SK-N-SH treated with all-trans-retinoic acid at 6 μM for 48 hours (cell line): ENCODE data around the gene AGPAT4.
A peak's percentile ranks its signal among the peaks of the same experiment; 100 is the strongest.

Experiments
- ATAC-seq: fragments of 200-7000 bp; cut with Tn5 transposase; 3 replicates; pipeline ENCODE4 v1.9.1; 2020; ENCODE audit warnings: mild to moderate bottlenecking, moderate library complexity
- BACH2 ChIP-seq: fragments of 250-450 bp; sonication (Bioruptor Pico); IDR thresholded peaks from 2 replicates; pipeline ENCODE4 v1.9.0; 2021; ENCODE audit warnings: mild to moderate bottlenecking, borderline replicate concordance
- CSDC2 ChIP-seq: fragments of 250-450 bp; sonication (Bioruptor Pico); IDR thresholded peaks from 2 replicates; pipeline ENCODE4 v1.5.0; 2020; ENCODE audit warnings: mild to moderate bottlenecking, moderate library complexity
- ESRRG ChIP-seq: fragments of 250-450 bp; sonication (Bioruptor Pico); IDR thresholded peaks from 2 replicates; pipeline ENCODE4 v1.6.1; 2021; ENCODE audit warnings: mild to moderate bottlenecking
- GLIS3 ChIP-seq: fragments of 250-450 bp; sonication (Bioruptor Pico); IDR thresholded peaks from 2 replicates; pipeline ENCODE4 v1.5.0; 2020; ENCODE audit warnings: mild to moderate bottlenecking, moderate library complexity
- ISL1 ChIP-seq: fragments of 250-450 bp; sonication (Bioruptor Pico); IDR thresholded peaks from 2 replicates; pipeline ENCODE4 v2.1.2; 2022; ENCODE audit warnings: mild to moderate bottlenecking, moderate library complexity
- OSR1 ChIP-seq: fragments of 250-450 bp; sonication (Bioruptor Pico); IDR thresholded peaks from 2 replicates; pipeline ENCODE4 v1.8.0; 2022; ENCODE audit warnings: moderate library complexity, mild to moderate bottlenecking, inconsistent platforms
- PPARA ChIP-seq: fragments of 250-450 bp; sonication (Bioruptor Pico); IDR thresholded peaks from 2 replicates; pipeline ENCODE4 v1.5.0; 2020; ENCODE audit warnings: mild to moderate bottlenecking, borderline replicate concordance
- RARB ChIP-seq: fragments of 250-450 bp; sonication (Bioruptor Pico); IDR thresholded peaks from 2 replicates; pipeline ENCODE4 v1.8.0; 2021; ENCODE audit warnings: mild to moderate bottlenecking, moderate library complexity
- SNAI2 ChIP-seq: fragments of 250-450 bp; sonication (Bioruptor Pico); IDR thresholded peaks from 2 replicates; pipeline ENCODE4 v1.5.0; 2020; ENCODE audit warnings: mild to moderate bottlenecking, moderate library complexity
- TCF4 ChIP-seq: fragments of 250-450 bp; sonication (Bioruptor Pico); IDR thresholded peaks from 2 replicates; pipeline ENCODE4 v1.8.0; 2021; ENCODE audit warnings: mild to moderate bottlenecking, moderate library complexity, borderline replicate concordance
- TOX ChIP-seq: fragments of 250-450 bp; sonication (Bioruptor Pico); IDR thresholded peaks from 2 replicates; pipeline ENCODE4 v1.8.0; 2021; ENCODE audit warnings: mild to moderate bottlenecking, moderate library complexity, borderline replicate concordance
- ZC3H10 ChIP-seq: fragments of 250-450 bp; sonication (Bioruptor Pico); IDR thresholded peaks from 2 replicates; pipeline ENCODE4 v1.5.1; 2021; ENCODE audit warnings: mild to moderate bottlenecking, moderate library complexity
- ZFP3 ChIP-seq: fragments of 250-450 bp; sonication (Bioruptor Pico); IDR thresholded peaks from 2 replicates; pipeline ENCODE4 v1.5.0; 2020; ENCODE audit warnings: mild to moderate bottlenecking, moderate library complexity
- ZFP30 ChIP-seq: fragments of 450-650 bp; formaldehyde crosslinking; IDR thresholded peaks from 2 replicates; pipeline ENCODE4 v1.5.0; 2022; ENCODE audit warnings: mild to moderate bottlenecking, moderate library complexity
- ZNF565 ChIP-seq: fragments of 450-650 bp; formaldehyde crosslinking; conservative IDR thresholded peaks from 2 replicates; pipeline ENCODE4 v1.5.0; 2020; ENCODE audit warnings: low read depth, mild to moderate bottlenecking, moderate library complexity
- ZNF70 ChIP-seq: fragments of 450-650 bp; formaldehyde crosslinking; IDR thresholded peaks from 2 replicates; pipeline ENCODE4 v1.5.0; 2020; ENCODE audit warnings: mild to moderate bottlenecking, moderate library complexity
- ZNF8 ChIP-seq: fragments of 450-650 bp; formaldehyde crosslinking; IDR thresholded peaks from 2 replicates; pipeline ENCODE4 v1.5.0; 2020; ENCODE audit warnings: mild to moderate bottlenecking, moderate library complexity
- TF ChIP-seq, protein P1 (sequence below): fragments of 250-450 bp; sonication (Bioruptor Pico); IDR thresholded peaks from 2 replicates; pipeline ENCODE4 v1.8.0; 2021; ENCODE audit warnings: low read depth, mild to moderate bottlenecking, moderate library complexity, borderline replicate concordance
- TF ChIP-seq, protein P2 (sequence below): fragments of 250-450 bp; sonication (Bioruptor Pico); IDR thresholded peaks from 2 replicates; pipeline ENCODE4 v1.5.1; 2020; ENCODE audit warnings: low read depth, mild to moderate bottlenecking, moderate library complexity
- TF ChIP-seq, protein P3 (sequence below): fragments of 250-450 bp; sonication (Bioruptor Pico); IDR thresholded peaks from 2 replicates; pipeline ENCODE4 v1.5.1; 2021; ENCODE audit warnings: mild to moderate bottlenecking, moderate library complexity
- TF ChIP-seq, protein P4 (sequence below): fragments of 250-450 bp; sonication (Bioruptor Pico); IDR thresholded peaks from 2 replicates; pipeline ENCODE4 v1.5.0; 2020; ENCODE audit warnings: mild to moderate bottlenecking, moderate library complexity

The AGPAT4 gene

DNA sequence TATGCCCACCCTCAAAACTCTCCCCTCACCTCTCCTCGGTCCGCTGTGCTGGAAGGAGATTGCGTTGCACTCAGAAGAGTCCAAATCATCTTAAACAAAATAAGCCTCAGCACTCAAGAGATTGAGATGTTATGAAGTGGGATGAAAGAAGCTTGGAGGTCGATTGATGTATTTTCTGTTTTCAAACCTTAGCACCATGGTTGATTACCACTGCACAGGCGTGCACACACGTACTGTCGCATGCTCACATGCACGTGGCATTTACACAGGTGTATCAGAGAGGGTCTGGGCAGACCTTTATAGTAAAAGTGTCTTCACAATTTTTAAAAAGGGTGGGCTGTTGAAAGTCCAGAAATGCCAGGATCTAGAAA lies 612 bp upstream of the AGPAT4 start:
- ATAC-seq: peak; percentile 7
- TF ChIP-seq ZFP30 (CRISPR knock-in tag): no peak
- no peak for TF ChIP-seq OSR1 (CRISPR knock-in tag)
- TF ChIP-seq SNAI2 (CRISPR knock-in tag): no peak
- TF ChIP-seq, protein P1, sequence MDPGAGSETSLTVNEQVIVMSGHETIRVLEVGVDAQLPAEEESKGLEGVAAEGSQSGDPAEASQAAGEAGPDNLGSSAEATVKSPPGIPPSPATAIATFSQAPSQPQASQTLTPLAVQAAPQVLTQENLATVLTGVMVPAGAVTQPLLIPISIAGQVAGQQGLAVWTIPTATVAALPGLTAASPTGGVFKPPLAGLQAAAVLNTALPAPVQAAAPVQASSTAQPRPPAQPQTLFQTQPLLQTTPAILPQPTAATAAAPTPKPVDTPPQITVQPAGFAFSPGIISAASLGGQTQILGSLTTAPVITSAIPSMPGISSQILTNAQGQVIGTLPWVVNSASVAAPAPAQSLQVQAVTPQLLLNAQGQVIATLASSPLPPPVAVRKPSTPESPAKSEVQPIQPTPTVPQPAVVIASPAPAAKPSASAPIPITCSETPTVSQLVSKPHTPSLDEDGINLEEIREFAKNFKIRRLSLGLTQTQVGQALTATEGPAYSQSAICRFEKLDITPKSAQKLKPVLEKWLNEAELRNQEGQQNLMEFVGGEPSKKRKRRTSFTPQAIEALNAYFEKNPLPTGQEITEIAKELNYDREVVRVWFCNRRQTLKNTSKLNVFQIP (CRISPR knock-in tag): no peak
- no peak for TF ChIP-seq BACH2
- TF ChIP-seq, protein P2, sequence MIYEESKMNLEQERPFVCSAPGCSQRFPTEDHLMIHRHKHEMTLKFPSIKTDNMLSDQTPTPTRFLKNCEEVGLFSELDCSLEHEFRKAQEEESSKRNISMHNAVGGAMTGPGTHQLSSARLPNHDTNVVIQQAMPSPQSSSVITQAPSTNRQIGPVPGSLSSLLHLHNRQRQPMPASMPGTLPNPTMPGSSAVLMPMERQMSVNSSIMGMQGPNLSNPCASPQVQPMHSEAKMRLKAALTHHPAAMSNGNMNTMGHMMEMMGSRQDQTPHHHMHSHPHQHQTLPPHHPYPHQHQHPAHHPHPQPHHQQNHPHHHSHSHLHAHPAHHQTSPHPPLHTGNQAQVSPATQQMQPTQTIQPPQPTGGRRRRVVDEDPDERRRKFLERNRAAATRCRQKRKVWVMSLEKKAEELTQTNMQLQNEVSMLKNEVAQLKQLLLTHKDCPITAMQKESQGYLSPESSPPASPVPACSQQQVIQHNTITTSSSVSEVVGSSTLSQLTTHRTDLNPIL (CRISPR knock-in tag): no peak
- no peak for TF ChIP-seq ZNF8 (CRISPR knock-in tag)
- no peak for TF ChIP-seq ZNF70 (CRISPR knock-in tag)
- TF ChIP-seq, protein P3, sequence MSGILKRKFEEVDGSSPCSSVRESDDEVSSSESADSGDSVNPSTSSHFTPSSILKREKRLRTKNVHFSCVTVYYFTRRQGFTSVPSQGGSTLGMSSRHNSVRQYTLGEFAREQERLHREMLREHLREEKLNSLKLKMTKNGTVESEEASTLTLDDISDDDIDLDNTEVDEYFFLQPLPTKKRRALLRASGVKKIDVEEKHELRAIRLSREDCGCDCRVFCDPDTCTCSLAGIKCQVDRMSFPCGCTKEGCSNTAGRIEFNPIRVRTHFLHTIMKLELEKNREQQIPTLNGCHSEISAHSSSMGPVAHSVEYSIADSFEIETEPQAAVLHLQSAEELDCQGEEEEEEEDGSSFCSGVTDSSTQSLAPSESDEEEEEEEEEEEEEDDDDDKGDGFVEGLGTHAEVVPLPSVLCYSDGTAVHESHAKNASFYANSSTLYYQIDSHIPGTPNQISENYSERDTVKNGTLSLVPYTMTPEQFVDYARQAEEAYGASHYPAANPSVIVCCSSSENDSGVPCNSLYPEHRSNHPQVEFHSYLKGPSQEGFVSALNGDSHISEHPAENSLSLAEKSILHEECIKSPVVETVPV (CRISPR knock-in tag): no peak
- TF ChIP-seq TCF4 (CRISPR knock-in tag): no peak
- TF ChIP-seq ISL1 (CRISPR knock-in tag): no peak
- no peak for TF ChIP-seq ZNF565 (CRISPR knock-in tag)
- TF ChIP-seq RARB (CRISPR knock-in tag): no peak
- TF ChIP-seq ZFP3 (CRISPR knock-in tag): no peak
- TF ChIP-seq, protein P4, sequence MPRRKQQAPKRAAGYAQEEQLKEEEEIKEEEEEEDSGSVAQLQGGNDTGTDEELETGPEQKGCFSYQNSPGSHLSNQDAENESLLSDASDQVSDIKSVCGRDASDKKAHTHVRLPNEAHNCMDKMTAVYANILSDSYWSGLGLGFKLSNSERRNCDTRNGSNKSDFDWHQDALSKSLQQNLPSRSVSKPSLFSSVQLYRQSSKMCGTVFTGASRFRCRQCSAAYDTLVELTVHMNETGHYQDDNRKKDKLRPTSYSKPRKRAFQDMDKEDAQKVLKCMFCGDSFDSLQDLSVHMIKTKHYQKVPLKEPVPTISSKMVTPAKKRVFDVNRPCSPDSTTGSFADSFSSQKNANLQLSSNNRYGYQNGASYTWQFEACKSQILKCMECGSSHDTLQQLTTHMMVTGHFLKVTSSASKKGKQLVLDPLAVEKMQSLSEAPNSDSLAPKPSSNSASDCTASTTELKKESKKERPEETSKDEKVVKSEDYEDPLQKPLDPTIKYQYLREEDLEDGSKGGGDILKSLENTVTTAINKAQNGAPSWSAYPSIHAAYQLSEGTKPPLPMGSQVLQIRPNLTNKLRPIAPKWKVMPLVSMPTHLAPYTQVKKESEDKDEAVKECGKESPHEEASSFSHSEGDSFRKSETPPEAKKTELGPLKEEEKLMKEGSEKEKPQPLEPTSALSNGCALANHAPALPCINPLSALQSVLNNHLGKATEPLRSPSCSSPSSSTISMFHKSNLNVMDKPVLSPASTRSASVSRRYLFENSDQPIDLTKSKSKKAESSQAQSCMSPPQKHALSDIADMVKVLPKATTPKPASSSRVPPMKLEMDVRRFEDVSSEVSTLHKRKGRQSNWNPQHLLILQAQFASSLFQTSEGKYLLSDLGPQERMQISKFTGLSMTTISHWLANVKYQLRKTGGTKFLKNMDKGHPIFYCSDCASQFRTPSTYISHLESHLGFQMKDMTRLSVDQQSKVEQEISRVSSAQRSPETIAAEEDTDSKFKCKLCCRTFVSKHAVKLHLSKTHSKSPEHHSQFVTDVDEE (CRISPR knock-in tag): no peak
- no peak for TF ChIP-seq GLIS3 (CRISPR knock-in tag)
- no peak for TF ChIP-seq PPARA (CRISPR knock-in tag)
- TF ChIP-seq CSDC2 (CRISPR knock-in tag): no peak
- no peak for TF ChIP-seq ESRRG (CRISPR knock-in tag)
- no peak for TF ChIP-seq TOX (CRISPR knock-in tag)

DNA sequence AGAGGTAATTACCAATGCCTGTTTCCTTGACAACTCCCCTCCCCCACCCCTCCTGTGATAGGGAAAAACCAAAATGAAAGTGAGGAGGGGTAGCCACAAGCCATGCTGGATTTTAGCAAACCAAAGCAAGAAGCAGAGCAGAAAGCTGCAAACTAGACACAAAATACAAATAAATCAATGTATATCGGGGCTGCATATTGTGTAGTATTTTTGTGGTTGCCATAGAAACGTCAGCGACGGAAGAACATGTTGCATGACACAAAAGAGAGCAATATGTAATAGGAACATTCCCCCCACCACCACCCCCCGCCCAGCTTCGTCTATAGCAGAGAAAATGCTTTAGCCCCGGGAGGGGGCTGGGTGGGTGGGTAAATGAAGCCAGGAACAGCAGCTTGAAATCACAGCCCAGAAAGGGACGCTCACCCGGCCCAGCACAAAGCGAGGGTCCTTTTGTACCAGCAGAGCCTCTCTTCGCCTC lies 548 bp downstream of the AGPAT4 start:
- peak; percentile 45 for ATAC-seq
- TF ChIP-seq, protein P2 (CRISPR knock-in tag): no peak
- TF ChIP-seq TOX (CRISPR knock-in tag): no peak
- no peak for TF ChIP-seq SNAI2 (CRISPR knock-in tag)
- no peak for TF ChIP-seq ZNF565 (CRISPR knock-in tag)
- no peak for TF ChIP-seq TCF4 (CRISPR knock-in tag)
- TF ChIP-seq, protein P4 (CRISPR knock-in tag): no peak
- no peak for TF ChIP-seq ZC3H10 (CRISPR knock-in tag)
- no peak for TF ChIP-seq OSR1 (CRISPR knock-in tag)
- TF ChIP-seq GLIS3 (CRISPR knock-in tag): no peak
